Fibroblast of villous mesenchyme (primary cell): ENCODE measurements around the gene SLC8A1. TPM values are rescaled to one million over a fixed set of nuclear protein-coding genes. Genes with fewer than 3 reads are reported as not detected.

Experiments
- DNase-seq: peaks from one replicate; pipeline ENCODE4 v3.0.0-alpha.2; 2010; ENCODE audit warnings: low read depth
- H3K4me3 ChIP-seq: 2 replicates; pipeline ENCODE4 v1.5.1; 2011; ENCODE audit warnings: low read depth, mild to moderate bottlenecking, low read length
- total RNA-seq: library from RNA; depleted of rRNA; stranded (reverse); fragments of >200 nt; gene quantifications from 2 replicates; pipeline ENCODE4 v1.2.3, GENCODE V29; 2012
- TF ChIP-seq, protein P1 (sequence below): IDR thresholded peaks from 2 replicates; pipeline ENCODE4 v1.5.1; 2012; ENCODE audit warnings: low read depth, mild to moderate bottlenecking, low read length; ENCODE audit not compliant: insufficient read depth

SLC8A1 gene
- total RNA-seq, 1 donor = 98.9 TPM

DNA sequence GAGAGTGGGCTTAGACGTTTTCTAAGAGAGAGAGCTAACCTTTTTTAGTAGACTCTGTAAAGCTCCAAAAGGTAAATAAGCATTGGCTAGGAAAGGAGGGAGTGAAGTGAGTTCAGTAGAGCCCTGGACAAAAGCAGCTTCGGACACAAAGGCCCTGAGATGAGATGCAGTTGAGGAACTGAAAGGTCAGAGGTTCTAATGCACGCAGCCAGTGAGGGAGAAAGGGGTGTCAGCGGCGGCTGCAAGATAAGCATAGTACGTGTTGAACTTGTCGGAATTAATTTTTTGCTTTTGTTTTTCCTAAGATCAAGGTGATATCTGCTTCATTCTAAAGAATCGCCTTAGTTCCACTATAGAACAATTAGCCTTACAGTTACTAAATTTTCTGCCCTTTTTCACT lies 11.2 kb upstream of the SLC8A1 start:
- TF ChIP-seq, protein P1, sequence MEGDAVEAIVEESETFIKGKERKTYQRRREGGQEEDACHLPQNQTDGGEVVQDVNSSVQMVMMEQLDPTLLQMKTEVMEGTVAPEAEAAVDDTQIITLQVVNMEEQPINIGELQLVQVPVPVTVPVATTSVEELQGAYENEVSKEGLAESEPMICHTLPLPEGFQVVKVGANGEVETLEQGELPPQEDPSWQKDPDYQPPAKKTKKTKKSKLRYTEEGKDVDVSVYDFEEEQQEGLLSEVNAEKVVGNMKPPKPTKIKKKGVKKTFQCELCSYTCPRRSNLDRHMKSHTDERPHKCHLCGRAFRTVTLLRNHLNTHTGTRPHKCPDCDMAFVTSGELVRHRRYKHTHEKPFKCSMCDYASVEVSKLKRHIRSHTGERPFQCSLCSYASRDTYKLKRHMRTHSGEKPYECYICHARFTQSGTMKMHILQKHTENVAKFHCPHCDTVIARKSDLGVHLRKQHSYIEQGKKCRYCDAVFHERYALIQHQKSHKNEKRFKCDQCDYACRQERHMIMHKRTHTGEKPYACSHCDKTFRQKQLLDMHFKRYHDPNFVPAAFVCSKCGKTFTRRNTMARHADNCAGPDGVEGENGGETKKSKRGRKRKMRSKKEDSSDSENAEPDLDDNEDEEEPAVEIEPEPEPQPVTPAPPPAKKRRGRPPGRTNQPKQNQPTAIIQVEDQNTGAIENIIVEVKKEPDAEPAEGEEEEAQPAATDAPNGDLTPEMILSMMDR = no peak
- DNase-seq = no peak

DNA sequence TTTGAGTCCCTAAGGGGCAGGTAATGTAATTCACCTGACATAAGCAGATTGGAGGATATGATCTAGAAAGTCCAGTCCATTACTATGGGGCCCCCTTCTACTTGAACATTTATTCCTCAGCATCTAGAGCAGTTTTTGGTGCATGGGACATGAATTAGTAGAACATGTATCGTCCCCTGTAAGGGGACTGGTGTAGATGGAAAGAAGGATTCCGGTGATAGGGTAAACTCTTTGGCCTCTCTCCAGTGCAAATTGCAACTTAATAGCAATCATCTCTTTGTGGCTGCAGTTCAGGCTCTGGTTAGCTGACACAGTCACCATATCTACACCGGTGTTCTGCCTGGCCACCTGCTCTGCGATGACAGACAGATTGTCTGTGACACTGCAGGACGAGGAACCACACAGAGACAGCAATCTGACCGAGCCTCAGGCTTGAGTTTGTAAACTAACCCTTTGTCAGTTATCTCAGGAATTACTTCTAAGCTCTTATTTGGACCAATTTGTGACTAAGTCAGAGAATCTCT lies 6.4 kb upstream of the SLC8A1 start:
- H3K4me3 ChIP-seq = no peak overlapping the region
- TF ChIP-seq, protein P1 = no peak
- DNase-seq = no peak

More for the DNA sequence above, 11.2 kb upstream of the SLC8A1 start:
- no peak overlapping the region for H3K4me3 ChIP-seq

DNA sequence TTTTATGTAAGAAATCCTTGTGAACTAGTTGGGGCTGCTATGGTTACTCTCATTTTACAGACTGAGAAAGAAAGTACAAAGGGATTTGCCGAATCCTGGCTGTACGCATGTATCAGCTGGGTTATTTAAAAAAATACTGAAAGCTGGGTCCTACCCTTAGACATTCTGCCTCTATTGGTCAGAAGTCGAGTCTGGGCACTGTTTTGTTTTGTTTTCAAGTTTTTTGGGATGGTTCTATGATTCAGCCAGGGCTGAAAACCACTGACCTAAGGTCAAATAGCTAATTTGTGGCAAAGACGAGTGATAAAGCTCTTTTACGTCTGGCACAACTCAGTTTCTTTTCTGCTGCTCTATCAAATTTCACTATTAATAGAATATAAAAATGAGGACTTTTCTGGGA lies 5.9 kb upstream of the SLC8A1 start:
- no peak overlapping the region for H3K4me3 ChIP-seq
- peak; percentile 30 for DNase-seq
- TF ChIP-seq, protein P1 = no peak

DNA sequence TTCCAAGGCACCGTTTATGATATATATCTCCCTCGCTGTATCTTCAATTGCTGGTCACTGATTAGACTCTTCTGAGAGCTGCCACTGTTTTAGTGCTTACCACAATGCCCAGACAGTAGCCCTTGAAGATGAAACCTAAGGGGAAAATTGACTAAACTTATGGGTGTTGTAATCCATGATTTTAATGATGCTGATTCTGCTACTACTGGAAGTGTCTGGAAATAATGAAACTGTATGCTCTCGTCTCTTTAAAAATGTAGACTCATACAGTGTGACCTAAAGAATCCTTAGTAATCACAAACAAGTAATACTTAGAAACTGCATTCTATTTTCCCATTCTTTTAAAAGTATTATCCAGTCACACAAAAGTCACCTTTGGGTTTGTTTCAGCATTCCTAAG lies 5.5 kb upstream of the SLC8A1 start:
- DNase-seq = peak; percentile 15
- TF ChIP-seq, protein P1 = no peak
- no peak overlapping the region for H3K4me3 ChIP-seq

DNA sequence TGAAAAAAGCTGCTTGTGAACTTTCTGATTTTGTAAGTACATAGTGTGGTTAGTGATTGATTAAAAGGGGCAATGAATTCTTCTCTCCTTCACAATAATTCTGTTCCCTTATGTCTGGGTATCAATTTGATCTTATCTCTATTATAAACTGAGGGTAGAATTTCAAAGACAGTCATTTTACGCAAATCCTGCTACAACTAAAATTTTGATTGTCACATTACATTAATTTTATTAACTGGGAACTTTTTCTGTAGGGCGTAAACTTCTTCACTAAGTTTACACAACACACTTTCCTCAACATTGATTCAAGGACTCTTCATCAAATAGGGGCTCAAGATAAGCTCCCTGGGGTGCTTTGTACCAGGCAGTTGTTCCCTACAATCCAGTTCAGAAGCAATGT lies 5.0 kb upstream of the SLC8A1 start:
- H3K4me3 ChIP-seq = no peak overlapping the region
- DNase-seq = no peak
- TF ChIP-seq, protein P1 = no peak

DNA sequence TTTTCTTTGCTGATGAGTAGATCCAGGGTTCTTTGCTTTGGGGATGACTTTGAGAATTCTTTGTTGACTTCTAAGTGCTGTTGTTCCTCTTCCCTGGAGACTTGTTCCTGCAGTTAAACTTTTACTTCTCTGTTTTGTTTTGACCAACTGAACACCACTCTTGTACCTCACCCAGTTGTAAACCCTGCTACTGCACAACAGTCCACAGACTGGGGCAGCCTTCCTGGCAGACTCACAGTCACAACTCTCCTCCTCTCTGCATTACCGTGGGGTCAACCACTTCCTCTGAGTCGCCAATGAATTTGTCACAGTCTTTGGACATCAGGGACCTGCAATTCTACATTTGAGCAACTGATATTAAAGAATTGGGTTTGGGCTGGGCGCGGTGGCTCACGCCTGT lies 3.8 kb upstream of the SLC8A1 start:
- TF ChIP-seq, protein P1 = no peak
- no peak for DNase-seq
- H3K4me3 ChIP-seq = no peak overlapping the region

DNA sequence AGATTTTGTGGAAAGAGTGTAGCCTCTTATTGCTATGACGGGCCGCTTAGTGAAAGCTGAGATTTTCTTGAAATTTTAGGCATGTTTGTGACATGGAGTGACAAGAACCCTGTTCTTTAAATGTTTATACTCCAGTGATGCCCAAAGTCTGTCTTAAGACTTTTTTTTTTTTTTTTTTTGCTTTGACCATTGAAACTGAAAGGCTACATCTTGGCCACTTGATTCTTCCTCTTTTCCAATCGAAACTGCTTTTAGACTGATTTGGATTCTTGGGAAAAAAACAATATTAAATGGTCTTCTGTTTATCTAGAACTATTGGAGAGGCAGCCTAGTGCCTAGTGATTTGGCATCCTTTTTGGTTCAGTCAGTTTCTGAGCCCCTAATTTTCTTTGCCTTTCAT lies 2.4 kb upstream of the SLC8A1 start:
- TF ChIP-seq, protein P1 = no peak
- no peak overlapping the region for H3K4me3 ChIP-seq
- DNase-seq = no peak
